Measurements from ENCODE around the gene LIPT2.
"Not testable (repeated sequence)": the region's sequence is repeated elsewhere in the genome, so short reads cannot be mapped to it uniquely, and the experiment has no call there.

DNA sequence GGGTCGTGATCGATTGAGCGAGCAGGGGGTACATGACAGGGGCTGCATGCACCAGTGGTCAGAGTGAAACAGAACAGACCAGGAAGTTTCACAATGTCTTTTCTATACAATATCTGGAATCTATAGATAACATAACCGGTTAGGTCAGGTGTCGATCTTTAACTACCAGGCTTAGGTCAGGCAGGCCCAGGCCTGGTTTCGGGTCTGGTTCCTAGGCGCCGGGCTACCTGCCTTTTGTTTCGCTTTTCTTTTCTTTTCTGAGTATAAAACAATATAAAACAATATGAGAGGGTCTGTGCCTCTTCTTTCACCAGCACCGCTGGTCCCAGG lies 41.4 kb upstream of the LIPT2 start:
- not testable (repeated sequence) for TF ChIP-seq CTCF (conservative IDR thresholded peaks at IDR 0.05 in 1 of 2, IDR thresholded peaks at IDR 0.05 in 1 of 2; ENCODE audit: extremely low read depth in 1 of 2, insufficient read depth in 1 of 2, low read depth in 1 of 2, low read length in 2 of 2); EZH2 (IDR thresholded peaks at IDR 0.05; ENCODE audit: borderline replicate concordance, low read length)
